GM12873 (cell line): ENCODE measurements around the gene AFF2.

Experiments
- CTCF ChIP-seq: IDR thresholded peaks from 2 replicates; pipeline ENCODE4 v1.5.1; 2012; ENCODE audit warnings: low read depth, mild to moderate bottlenecking, moderate library complexity, low read length, control low read depth; ENCODE audit not compliant: insufficient read depth; ENCODE audit errors: missing control alignments

Gene AFF2

GRCh38 chrX:148958901-148959300 lies 458.5 kb downstream of the AFF2 start:
- no peak for TF ChIP-seq CTCF

GRCh38 chrX:148960060-148960459 lies 459.6 kb downstream of the AFF2 start:
- no peak for TF ChIP-seq CTCF

DNA sequence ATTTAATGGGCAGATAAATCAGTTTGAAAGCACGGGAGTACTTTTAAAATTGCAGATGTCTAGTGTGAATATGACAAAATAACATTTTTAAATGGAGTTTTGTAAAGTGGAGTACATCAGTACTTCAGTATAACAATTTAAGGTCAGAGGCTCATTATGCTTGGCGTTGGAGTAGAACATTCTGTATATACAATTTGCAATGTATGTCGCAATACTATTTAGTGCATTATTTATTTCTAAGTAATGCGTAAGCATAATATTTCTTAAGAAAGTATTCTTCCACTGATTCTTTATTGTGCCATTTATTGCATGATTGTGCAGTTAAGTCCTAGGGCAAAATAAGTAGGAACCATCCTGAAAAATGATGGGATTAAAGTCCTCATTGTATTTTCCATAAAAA lies 461.6 kb downstream of the AFF2 start:
- TF ChIP-seq CTCF = no peak

GRCh38 chrX:148976571-148977400 lies 476.4 kb downstream of the AFF2 start:
- TF ChIP-seq CTCF = no peak

DNA sequence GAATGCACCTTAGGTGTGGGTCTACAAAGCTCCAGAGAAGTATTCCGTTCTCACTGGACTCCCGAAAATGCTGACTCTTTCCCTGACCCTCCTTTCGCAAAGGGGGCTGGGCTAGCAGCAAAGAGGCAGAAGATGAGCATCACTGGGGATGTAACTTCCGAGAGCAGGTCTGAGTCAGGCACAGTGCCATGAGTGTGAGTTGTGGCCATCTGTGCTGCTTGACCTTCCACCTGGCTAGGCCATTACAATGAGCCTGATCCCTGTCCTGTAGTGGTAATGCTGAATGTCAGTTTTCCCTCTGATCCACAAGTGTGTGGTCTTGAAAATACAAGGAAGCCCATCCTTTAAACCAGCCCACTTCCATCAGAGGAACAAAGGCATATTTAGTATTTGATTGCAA lies 479.4 kb downstream of the AFF2 start:
- no peak for TF ChIP-seq CTCF

DNA sequence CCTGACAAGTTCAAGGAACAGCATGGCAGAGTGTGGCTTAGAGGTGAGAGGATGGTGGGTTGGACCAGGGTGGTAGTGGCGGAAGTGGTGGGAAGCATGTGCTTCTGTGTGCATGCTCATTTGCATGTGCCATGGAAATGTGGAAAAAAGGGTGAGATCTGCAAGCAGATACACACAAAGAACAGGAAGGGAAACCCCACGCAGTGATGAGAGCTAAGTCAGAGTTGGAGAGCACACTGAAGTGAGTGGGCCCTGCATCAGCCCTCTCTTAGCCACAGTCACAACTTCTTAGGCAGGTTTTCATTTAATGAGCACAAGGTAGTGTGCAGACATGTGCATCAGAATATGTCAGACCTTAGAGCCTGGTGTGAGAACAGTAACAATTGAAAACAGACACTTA lies 483.8 kb downstream of the AFF2 start:
- no peak for TF ChIP-seq CTCF

- no peak for TF ChIP-seq CTCF
These were observed 491.1 kb downstream of the AFF2 start for GRCh38 chrX:148991502-148991901.
